HTERT RPE-1 (cell line): ENCODE results near the gene FOXA3.

ENCODE experiments used
- in situ Hi-C: fragments of 300-500 bp; cut with MboI; formaldehyde crosslinking; loops from 4 replicates; pipeline ENCODE4 v1.14.3; 2020; ENCODE audit warnings: low sequenced_read_pairs

Gene FOXA3

DNA sequence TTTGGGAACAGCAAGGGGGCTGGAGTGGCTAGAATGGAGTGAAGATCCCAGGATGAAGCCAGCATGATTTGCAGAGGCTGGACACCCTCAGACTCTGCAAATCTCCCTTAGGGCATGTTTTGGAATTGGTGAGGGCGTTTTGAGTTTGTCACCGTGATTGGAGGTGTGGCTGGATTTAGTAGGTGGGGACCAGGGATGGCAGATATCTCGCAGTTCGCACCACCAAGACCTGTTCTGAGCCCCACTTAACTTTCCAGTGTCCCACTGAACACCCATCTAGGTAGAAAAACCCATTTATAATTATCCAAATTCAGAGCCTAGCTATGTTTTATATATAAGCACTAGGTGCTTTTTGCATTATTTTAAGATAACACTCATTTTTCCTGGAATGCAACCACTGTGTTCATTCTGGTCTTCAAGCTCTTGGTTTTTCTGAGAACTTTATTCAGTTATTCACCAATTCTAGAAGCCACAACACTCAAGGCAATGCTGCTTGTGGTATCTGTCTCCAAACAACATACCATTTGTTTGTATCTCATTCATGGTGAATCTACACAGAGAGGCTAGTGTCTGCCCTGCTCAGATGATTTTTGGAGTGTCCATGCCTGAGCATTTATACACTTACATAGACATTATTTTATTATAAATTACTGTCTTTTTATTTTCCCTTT lies 53.4 kb downstream of the FOXA3 start:
- in situ Hi-C loops: no loop called here

DNA sequence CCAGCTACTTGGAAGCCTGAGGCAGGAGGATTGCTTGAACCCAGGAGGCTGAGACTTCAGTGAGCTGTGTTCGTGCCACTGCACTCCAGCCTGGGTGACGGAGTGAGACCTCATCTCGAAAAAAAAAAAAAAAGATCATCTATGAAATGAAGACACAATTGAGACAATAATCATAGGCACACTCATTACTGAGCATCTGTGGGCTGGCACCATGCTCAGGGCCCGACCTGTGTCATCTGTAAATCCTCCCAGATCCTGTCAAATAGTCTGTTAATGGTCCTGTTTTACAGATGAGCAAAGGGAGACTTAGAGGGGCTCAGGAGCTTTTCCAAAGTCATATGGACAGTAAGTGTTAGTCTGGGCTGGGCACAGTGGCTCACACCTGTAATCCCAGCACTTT lies 54.6 kb downstream of the FOXA3 start:
- in situ Hi-C loops: no loop called here

DNA sequence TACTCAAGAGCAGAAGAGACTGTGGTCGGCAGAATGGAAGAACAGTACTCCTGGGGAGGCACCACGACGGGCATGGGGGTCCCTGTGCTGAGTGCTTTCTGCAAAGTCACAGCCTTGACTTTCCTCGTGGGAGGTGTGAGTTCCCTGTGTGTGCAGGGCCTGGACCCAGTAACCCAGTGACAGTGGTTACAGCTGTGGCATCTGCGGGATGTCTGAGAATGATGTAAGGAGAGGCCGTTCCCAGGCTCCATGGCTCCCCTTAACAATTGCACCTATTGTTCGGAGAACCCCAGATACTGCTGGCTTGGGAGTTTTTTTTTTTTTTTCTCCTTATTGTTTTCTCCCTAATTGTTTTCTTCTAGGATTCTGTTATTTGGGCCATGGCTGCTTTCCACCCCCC lies 55.6 kb downstream of the FOXA3 start:
- in situ Hi-C loops: no loop called here

DNA sequence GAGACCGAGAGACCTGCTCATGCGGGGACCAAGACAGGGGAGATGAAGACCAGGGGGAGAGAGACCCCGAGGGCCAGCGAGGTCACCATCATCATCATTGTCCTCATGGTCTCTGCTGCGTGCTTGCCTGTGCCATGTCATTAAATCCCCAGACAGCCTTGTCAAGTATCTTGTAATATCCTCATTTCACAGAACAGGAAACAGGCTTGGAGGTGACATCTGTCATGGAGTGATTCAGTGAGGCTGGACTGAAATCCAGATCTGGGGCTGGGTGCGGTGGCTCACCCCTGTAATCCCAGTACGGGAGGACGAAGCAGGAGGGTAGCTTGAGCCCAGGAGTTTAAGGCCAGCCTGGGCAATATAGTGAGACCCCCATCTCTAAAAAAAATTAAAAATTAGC lies 56.3 kb downstream of the FOXA3 start:
- in situ Hi-C loops: no loop called here

DNA sequence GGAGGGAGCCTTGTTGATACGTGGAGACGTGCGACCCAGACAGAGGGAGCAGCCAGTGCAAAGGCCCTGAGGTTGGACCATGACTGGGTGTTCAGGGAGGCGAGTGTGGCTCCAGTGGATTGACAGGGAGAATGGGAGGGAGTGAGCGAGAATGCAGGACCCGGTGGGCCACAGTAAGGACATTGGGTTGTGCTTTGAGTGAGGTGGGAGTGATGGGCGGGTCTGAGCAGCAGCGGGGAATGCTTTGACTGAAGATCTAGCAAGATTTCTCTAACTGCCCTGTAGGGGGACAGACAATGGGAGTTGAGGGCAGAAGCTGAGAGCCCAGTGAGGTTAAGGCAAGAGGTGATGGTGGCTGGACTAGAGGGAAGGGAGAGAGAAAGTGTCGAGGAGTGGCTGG lies 58.2 kb downstream of the FOXA3 start:
- in situ Hi-C loops: no loop called here
